ENCODE data around the gene CD248.
"Not testable (repeated sequence)": the region's sequence is repeated elsewhere in the genome, so short reads cannot be mapped to it uniquely, and the experiment has no call there.

Gene CD248

GRCh38 chr11:66316849-66317251 lies at the start of gene CD248:
TSS of gene CD248 (minus strand) at chr11:66317044. CDS start at chr11:66317027, 17 bp downstream.
- DNase-seq: no peak

GRCh38 chr11:66365711-66366619 lies 49.1 kb upstream of the CD248 start:
- DNase-seq: no peak

- DNase-seq: no peak
Observed at GRCh38 chr11:66365166-66365565, 48.3 kb upstream of the CD248 start.

- peak; percentile 87 for DNase-seq
Observed at GRCh38 chr11:66363805-66364535, 47.1 kb upstream of the CD248 start.

GRCh38 chr11:66363187-66363601 lies 46.4 kb upstream of the CD248 start:
- no peak for DNase-seq

- DNase-seq: no peak
Observed at GRCh38 chr11:66362481-66363147, 45.8 kb upstream of the CD248 start.

- DNase-seq: no peak
Observed at GRCh38 chr11:66361502-66361941, 44.7 kb upstream of the CD248 start.

- no peak for DNase-seq
Observed at GRCh38 chr11:66360406-66361073, 43.7 kb upstream of the CD248 start.

- DNase-seq: no peak
Observed at GRCh38 chr11:66359662-66360087, 42.8 kb upstream of the CD248 start.

GRCh38 chr11:66350560-66351235 lies 33.9 kb upstream of the CD248 start:
- DNase-seq: not testable (repeated sequence)

GRCh38 chr11:66349084-66349386 lies 32.2 kb upstream of the CD248 start:
- no peak for DNase-seq

- DNase-seq: peak; percentile 93
Observed at GRCh38 chr11:66347425-66348276, 30.8 kb upstream of the CD248 start, which contains the start of gene B4GAT1. TSS of gene B4GAT1 (minus strand) at chr11:66347629. CDS start at chr11:66347545, 84 bp downstream.

- DNase-seq: no peak
Observed at GRCh38 chr11:66346476-66347424, 29.9 kb upstream of the CD248 start.

- no peak for DNase-seq
Observed at GRCh38 chr11:66345316-66345649, 28.4 kb upstream of the CD248 start.

GRCh38 chr11:66344550-66345315 lies 27.9 kb upstream of the CD248 start, which contains the start of gene BRMS1:
TSS of gene BRMS1 (minus strand) at chr11:66345104. CDS start at chr11:66342234, 2,870 bp downstream.
- peak; percentile 98 for DNase-seq

- DNase-seq: no peak
Observed at GRCh38 chr11:66343176-66343575, 26.3 kb upstream of the CD248 start.

- no peak for DNase-seq
Observed at GRCh38 chr11:66341502-66342126, 24.8 kb upstream of the CD248 start.
